ENCODE measurements around the gene KIF14. TPM values are rescaled to one million over a fixed set of nuclear protein-coding genes. Genes with fewer than 3 reads are reported as not detected.

Gene KIF14, protein sequence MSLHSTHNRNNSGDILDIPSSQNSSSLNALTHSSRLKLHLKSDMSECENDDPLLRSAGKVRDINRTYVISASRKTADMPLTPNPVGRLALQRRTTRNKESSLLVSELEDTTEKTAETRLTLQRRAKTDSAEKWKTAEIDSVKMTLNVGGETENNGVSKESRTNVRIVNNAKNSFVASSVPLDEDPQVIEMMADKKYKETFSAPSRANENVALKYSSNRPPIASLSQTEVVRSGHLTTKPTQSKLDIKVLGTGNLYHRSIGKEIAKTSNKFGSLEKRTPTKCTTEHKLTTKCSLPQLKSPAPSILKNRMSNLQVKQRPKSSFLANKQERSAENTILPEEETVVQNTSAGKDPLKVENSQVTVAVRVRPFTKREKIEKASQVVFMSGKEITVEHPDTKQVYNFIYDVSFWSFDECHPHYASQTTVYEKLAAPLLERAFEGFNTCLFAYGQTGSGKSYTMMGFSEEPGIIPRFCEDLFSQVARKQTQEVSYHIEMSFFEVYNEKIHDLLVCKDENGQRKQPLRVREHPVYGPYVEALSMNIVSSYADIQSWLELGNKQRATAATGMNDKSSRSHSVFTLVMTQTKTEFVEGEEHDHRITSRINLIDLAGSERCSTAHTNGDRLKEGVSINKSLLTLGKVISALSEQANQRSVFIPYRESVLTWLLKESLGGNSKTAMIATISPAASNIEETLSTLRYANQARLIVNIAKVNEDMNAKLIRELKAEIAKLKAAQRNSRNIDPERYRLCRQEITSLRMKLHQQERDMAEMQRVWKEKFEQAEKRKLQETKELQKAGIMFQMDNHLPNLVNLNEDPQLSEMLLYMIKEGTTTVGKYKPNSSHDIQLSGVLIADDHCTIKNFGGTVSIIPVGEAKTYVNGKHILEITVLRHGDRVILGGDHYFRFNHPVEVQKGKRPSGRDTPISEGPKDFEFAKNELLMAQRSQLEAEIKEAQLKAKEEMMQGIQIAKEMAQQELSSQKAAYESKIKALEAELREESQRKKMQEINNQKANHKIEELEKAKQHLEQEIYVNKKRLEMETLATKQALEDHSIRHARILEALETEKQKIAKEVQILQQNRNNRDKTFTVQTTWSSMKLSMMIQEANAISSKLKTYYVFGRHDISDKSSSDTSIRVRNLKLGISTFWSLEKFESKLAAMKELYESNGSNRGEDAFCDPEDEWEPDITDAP (N-terminal part only)
- total RNA-seq = 4.2 and 9.6 TPM in 2 replicates

DNA sequence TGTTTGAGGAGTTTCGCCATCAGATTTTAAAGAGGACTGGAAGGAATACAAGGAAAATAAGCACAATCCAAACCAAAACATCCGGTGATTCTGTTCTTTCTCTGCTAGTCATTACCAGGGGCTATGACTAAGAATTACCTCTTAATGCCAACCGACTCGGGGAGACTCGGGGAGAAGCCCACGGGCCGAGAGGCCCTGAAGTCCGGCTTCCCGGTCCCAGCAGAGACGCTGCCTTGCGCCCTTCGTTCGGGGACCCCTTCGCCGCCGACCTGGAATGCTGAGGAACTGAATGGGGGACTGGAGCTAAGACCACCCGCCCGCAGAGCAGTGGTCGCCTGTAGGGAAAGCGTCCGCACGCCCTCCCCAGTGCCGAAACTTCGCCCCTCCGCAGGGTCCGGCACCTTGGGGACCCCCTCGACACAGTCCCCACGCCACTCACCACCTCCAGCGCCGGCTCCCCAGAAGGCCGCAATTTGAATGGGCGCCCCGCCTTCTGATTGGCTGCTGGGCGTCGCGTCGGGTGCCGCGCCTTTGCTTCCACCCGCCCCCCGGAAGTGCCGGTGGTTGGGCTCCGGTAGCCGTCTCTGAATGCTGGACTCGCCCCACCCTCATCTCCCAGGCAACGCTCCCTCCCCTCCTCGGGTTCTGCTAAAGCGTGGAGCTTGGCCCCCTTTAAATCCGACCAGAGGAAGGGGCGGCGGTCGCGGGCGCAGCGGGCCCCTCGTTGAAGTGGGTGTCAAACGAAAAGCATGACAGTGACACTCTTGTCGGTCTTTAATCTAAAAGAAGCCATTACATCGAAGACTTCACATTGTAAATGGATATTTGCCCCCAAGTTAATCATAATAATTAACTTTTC, at the start of gene KIF14:
Gene KIF14 (minus strand): TSS at position 479 of the 859 bp plus-strand sequence. CDS start 2,028 bp downstream, outside the sequence.

DNA sequence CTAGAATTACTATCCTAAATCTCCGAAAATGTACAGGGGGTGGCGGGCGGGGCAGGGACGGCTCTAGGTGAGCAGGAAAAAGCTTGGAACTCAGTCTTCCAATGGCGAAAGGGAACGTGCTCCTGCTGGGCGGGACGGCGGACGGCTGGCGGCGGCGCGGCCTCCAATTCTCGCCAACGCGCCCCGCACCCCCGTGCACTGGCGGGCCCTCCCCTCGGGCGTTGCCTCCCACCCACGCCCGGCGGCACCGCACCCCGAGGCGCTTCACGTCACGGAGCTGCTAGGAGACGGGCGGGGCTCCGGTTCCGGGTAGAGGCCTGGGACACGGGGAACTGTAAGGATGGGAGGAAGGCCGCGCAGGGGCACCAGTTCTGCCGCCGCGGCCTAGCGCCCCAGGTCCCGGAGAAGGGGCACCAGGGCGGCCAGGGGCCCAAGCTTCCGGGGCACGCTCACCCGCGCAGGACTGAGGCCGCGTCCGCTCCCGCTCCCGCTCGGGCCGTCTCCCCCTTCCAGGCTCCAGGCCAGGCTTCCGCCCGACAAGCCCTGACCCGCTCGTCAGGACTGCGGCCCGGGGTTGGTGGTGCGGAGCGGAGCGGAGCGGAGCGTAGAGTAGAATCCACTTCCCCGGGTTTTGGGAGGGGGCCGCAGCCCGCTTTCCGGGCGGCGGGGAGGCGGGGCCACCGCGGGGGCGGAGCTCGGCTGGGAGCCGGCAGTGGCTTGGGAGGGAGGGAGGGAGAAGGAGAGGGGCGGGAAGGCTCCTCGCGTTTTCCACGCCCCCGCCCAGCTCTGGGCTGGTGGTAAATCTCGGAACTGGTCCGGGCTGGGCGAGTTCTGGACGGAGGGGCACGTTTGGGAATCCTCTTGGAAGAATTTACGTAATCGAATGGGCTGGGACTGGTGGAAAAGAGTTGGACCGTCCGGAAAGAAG, 49.0 kb upstream of the KIF14 start, which contains the start of gene DDX59:
Gene DDX59 (minus strand): TSS at position 594 of the 928 bp plus-strand sequence. CDS start 3,167 bp downstream, outside the sequence.

Other genes with a start within 250 kb of the KIF14 start
- gene ZNF281, start 210.7 kb downstream of the KIF14 start, total RNA-seq = 27.4 and 28.9 TPM in 2 replicates
- 9.5 and 12.7 TPM in 2 replicates for gene DDX59, start 49.2 kb upstream of the KIF14 start, total RNA-seq
- gene CAMSAP2, start 118.1 kb upstream of the KIF14 start, total RNA-seq = 44.1 and 57.7 TPM in 2 replicates